IgD-negative memory B cell (primary cell): ENCODE results near the gene NCKAP5. TPM values are rescaled to one million over a fixed set of nuclear protein-coding genes. Genes with fewer than 3 reads are reported as not detected.

ENCODE experiments used
- H3K27ac Mint-ChIP-seq, 3 donors: one replicate each; pipeline ENCODE4 v1.8.0; 2020 to 2022; ENCODE audit warnings: mild to moderate bottlenecking in 3 of 3, mixed read lengths in 3 of 3, moderate library complexity in 1 of 3
- H3K27me3 Mint-ChIP-seq: one replicate; pipeline ENCODE4 v1.8.0; 2021; ENCODE audit warnings: mixed read lengths
- H3K36me3 Mint-ChIP-seq: one replicate; pipeline ENCODE4 v1.8.0; 2020; ENCODE audit warnings: mild to moderate bottlenecking, mixed read lengths
- H3K4me1 Mint-ChIP-seq, 3 donors: one replicate each; pipeline ENCODE4 v1.8.0; 2020 to 2022; ENCODE audit warnings: mixed read lengths in 3 of 3, mild to moderate bottlenecking in 1 of 3
- H3K4me3 Mint-ChIP-seq, 4 donors: one replicate each; pipeline ENCODE4 v1.8.0; 2020 to 2022; ENCODE audit warnings: mild to moderate bottlenecking in 4 of 4, mixed read lengths in 4 of 4, moderate library complexity in 3 of 4
- H3K9me3 Mint-ChIP-seq, 3 donors: one replicate each; pipeline ENCODE4 v1.8.0; 2020 to 2021; ENCODE audit warnings: mixed read lengths in 3 of 3, mild to moderate bottlenecking in 1 of 3
- polyA plus RNA-seq: library from polyadenylated mRNA; unstranded; fragments of 300-500 nt; fragmentation: Illumina TruSeq; gene quantifications from one replicate; pipeline ENCODE4 v1.2.3, GENCODE V29; 2021

Gene NCKAP5
- polyA plus RNA-seq, 1 donor from 2014 or later = not detected

DNA sequence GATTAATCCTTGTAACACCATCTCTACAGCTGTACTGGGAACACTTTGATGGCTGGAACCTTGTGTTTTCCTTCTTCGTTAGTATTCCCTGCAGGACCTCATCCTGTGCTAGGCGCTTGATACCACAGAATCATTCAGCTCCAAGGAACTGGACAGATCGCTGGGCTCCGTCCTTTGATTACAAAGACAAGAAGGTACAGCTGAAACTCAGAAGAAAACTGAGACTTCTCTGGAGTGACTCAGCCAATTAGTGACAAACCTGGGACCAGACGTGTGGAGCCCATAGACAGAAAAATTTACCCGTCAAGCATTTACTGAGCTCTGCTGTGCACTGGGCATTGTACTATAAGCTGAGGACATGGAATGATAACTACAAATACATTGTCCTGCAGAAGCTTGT, 67.3 kb downstream of the NCKAP5 start:
- Mint-ChIP-seq H3K4me3 (no peak overlapping the region), H3K27me3 (peaks cover 6% of the 10 kb centered on the region), H3K36me3 (peaks cover 1% of the 10 kb centered on the region), H3K9me3 (peaks cover 0 to 3% (median 0%) of the 10 kb centered on the region in 3 donors), H3K27ac (no peak overlapping the region), H3K4me1 (no peaks in the 10 kb centered on the region)

DNA sequence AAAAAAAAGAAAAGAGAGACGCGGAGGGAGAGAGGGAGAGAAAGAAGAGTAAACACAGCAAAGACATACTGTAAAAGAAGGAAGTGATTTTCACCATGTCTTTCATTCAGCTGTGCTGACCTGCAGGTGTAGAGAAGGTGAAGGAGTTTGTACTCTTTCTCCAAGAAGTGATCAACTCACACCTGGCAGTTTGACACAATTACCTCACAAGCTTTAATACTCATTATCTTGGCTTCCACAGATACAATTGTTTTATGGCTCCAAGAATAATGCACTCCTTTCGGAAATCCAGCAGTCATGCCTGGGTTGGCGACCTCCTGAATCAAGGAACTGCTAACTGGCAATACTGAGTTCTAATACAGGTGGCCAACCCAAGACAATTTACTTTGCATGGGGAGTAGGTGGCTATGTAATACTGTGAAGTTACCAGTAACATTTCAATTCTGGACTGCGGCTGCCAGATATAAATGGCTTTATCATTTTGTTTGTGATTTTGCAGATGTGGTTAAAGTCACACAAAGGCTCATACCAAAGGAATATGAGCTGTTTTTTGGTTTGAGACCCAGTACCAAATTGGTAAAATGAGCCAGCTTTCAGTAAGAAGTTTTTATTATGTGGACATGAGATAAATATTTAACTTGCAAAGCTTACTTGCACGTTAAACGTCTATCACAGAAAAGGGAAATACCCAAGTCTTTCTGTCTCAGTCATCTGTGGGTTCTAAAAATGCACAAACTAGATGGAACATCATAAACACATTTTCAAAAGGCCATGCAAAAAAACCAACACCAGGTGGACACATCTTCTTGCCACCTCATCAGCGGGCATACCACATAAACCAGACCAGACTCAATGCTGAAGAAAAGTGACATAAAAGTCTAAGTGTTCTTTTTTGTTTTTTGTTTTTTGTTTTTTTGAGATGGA, 69.3 kb downstream of the NCKAP5 start:
- Mint-ChIP-seq H3K9me3 (peaks cover 0 to 3% (median 0%) of the 10 kb centered on the region in 3 donors), H3K4me3 (no peak overlapping the region), H3K4me1 (no peaks in the 10 kb centered on the region), H3K27ac (no peak overlapping the region), H3K36me3 (peaks cover 1% of the 10 kb centered on the region), H3K27me3 (peaks cover 6% of the 10 kb centered on the region)

DNA sequence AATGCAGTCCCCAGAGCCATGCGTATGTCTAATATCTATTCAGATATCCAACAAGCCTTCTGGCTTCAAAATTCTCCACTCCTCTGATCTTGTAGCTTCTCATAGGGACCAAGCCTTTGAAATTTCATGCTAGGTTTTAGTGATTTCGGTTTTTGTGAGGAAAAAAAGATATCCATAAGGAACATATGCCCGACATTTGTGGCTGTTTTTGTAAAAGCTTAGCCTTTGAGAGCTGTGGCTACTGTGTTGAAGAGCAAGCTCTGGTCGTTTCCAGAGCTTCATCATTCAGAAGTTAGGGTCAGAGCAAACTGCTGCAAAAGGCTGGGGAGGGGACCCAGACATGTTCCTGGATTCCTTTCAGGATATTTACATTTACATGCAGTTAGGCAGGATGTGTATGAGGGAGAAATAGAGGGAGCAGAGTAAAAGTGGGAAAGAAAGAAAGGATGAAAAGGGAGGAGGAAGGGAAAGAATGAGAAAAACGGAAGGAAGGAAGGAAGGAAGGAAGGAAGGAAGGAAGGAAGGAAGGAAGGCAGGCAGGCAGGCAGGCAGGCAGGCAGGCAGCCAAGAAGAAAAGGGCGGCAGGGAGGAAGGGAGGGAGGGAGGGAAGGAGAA, 70.2 kb downstream of the NCKAP5 start:
- Mint-ChIP-seq H3K27me3 (peaks cover 5% of the 10 kb centered on the region), H3K27ac (no peak overlapping the region), H3K4me3 (no peak overlapping the region), H3K9me3 (peaks cover 0 to 3% (median 0%) of the 10 kb centered on the region in 3 donors), H3K4me1 (no peaks in the 10 kb centered on the region), H3K36me3 (peaks cover 1% of the 10 kb centered on the region)

DNA sequence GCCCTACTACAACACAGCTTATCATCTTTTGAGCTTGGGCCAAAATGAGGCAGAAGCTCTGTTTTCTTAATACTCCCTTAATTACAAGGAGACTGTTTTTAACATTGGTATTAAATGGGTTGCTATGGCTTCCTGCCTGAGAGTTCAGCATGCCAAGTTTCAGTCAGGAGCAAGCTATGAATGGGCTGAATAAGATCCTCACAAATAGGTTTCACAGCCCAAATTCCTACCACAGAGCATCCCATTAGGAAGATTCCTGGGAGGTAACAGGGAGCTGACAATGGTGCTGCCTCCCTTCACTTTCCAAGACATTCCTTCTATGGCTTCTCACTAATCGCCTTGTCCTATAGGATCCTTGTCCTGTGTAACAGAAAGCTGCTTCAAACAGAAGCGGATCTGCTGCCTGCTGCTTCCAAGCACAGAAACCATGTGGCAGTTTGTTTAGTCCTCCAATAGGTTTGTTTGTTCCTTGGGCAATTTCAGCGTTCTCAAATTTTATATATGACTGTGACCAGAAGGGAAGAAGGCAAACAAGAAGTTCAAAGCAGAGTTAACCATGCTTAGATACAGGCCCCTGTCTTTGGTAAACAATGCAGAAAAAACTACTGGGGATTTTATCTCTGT, 70.9 kb downstream of the NCKAP5 start:
- H3K9me3 Mint-ChIP-seq = peaks cover 0 to 3% (median 0%) of the 10 kb centered on the region in 3 donors
- H3K27me3 Mint-ChIP-seq = peaks cover 5% of the 10 kb centered on the region
- H3K27ac Mint-ChIP-seq = no peak overlapping the region
- H3K4me1 Mint-ChIP-seq = no peaks in the 10 kb centered on the region
- no peak overlapping the region for H3K4me3 Mint-ChIP-seq
- peaks cover 1% of the 10 kb centered on the region for H3K36me3 Mint-ChIP-seq

DNA sequence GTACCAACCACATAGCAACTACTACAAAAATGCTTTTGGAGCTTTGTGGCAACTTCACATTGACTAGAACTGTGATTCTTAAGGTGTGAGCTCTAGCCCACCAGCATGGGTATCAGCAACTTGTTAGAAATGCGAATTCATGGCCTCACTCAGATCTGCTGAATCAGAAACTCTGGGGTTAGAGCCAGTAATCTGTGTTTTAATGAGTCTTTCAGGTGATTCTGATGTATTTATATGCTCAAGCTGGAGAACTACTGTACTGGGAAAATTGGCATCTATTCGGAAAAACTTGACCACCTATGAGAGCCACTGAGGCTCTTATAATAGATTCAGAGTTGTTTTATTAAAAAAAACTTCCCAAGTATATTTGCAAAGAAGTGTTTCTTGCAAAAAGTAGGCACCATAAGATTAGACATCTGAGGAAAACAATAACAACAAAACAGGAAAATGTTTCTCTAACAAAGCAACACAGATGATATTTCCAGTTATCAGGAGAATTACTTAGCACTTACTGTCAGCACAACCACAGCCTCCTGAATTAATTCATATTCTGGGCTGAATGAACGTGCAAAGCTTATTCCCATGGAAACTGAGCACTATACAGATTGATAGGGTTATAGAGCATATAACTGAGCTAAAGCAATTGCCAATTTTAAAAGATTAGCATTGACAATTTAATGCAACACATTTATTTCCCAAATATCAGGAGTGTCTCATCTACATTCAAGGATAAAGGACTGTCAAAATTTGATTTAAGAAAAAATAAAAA, 71.6 kb downstream of the NCKAP5 start:
- Mint-ChIP-seq H3K9me3 (peaks cover 0 to 3% (median 0%) of the 10 kb centered on the region in 3 donors), H3K4me3 (no peak overlapping the region), H3K27ac (no peak overlapping the region), H3K36me3 (peaks cover 1% of the 10 kb centered on the region), H3K4me1 (no peaks in the 10 kb centered on the region), H3K27me3 (peaks cover 2% of the 10 kb centered on the region)

DNA sequence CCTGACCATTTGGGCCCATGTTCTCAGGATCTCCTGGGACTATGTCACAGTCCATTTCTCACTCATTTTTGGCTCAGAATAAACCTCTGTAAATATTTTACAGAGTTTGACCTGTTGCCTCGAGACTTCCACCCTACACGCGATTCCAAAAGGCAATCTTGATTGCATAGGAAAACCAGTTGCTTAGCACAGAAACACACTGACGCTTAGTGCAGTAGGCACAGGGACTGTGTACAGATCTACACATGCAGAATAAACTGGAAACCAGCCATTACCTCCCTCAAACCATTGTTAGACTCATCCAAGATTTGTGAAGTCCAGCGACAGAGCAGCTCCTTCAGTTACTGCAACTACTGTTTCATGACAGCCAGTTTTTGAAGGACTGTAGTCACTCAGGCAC, 73.0 kb downstream of the NCKAP5 start:
- Mint-ChIP-seq H3K27me3 (no peaks in the 10 kb centered on the region), H3K4me3 (no peak overlapping the region), H3K36me3 (no peaks in the 10 kb centered on the region), H3K4me1 (no peaks in the 10 kb centered on the region), H3K9me3 (peaks cover 0 to 3% (median 2%) of the 10 kb centered on the region in 3 donors), H3K27ac (no peak overlapping the region)

DNA sequence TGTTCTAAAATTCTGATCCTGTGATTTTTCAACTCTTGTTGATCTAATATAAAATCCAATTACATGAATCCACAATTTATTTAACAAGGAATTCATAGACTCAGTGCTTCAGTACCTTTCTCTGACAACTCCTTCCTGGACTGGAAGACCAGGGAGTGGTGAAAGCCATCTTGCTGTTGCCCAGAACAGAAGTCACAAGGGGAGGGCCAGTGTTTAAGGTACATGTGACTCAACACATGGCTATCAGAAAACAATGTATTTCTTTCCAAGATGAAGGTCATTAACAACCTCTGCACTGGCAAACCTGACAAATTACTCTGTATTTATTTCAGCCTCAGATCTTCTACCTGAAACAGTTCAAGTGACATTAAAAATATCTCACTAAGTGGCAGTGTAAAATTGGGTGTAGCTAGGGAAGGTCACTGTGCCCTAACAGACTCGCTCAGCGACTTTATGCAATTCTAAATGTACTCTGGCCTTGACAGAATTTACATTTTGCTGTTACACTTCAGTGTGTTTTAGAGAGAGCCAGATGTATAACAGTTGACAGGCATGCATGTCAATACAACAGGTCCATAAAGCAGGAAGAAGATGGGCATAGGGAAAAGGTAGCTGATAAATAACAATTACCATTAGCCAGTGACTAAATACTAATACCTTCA, 75.4 kb downstream of the NCKAP5 start:
- H3K27me3 Mint-ChIP-seq = no peaks in the 10 kb centered on the region

DNA sequence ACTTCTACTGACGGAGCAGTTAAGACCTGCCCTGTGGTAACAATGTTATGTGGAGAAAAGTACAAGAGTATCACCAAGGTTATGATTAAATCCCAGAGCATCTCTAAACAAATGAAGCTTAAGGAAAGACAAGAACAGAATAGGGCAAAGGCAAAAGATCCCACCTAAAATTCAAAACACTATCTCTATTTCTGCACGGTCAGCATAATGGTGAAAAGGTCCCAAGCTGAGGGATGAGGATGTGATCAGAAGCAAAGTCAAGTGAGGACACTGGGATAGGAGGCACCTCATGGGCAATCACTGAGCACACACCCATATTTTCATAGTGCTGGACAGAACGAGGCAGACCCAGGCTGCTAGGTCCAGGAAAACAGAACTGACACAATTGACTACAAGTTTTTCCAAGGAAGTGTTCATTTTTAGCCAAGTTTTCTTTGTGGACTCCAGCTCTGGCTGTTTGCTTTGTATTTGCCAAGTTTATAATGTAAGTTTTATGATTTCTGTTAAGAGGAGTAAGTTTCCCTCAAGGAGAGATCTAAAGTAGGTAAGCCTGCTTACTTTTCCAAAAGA, 77.8 kb downstream of the NCKAP5 start:
- H3K4me1 Mint-ChIP-seq = no peaks in the 10 kb centered on the region
- H3K4me3 Mint-ChIP-seq = no peak overlapping the region
- no peaks in the 10 kb centered on the region for H3K36me3 Mint-ChIP-seq

More for the DNA sequence above, 75.4 kb downstream of the NCKAP5 start:
- Mint-ChIP-seq H3K36me3 (no peaks in the 10 kb centered on the region), H3K4me3 (no peak overlapping the region), H3K27ac (no peak overlapping the region), H3K9me3 (peaks cover 0 to 2% (median 2%) of the 10 kb centered on the region in 3 donors), H3K4me1 (no peaks in the 10 kb centered on the region)

DNA sequence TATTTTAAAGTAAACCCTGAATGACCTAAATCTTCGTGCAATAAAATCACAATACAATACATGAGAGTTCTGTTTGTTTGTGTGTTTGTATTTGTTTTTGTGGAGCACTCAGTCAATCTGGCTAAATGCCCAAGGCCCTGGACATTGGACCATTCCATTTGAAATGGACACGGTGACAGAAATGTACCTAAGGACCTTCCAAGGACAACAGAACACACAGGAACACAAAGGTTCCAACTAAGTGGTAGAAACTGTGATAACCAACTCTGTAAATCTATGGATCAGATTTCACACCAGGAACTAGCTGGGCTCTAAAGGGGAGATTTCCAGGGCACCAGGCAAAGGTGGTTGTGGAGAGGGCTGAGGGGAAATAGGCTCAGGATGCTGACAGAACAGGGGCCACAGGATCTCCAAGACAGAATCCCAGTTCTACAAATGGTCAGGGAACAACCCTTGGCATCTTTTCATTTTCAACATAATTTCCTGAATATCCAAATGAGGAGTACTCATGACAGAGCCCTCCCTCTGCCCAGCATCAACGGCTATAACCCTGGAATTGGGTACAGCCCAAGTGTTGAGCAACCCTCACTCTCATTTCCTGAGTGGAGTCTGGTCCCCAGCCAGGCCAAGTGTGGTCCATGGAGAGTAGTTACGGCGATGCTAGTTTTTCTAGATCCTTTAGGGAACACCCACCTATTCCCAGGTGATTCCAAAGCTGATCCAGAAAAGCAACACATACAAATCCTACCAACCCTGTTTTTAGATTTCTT, 78.4 kb downstream of the NCKAP5 start:
- H3K4me3 Mint-ChIP-seq = no peak overlapping the region
- H3K9me3 Mint-ChIP-seq = peaks cover 0 to 2% (median 2%) of the 10 kb centered on the region in 3 donors
- H3K4me1 Mint-ChIP-seq = no peaks in the 10 kb centered on the region
- H3K27ac Mint-ChIP-seq = no peak overlapping the region
- H3K27me3 Mint-ChIP-seq = peaks cover 2% of the 10 kb centered on the region
- H3K36me3 Mint-ChIP-seq = no peaks in the 10 kb centered on the region

More for the DNA sequence above, 77.8 kb downstream of the NCKAP5 start:
- peaks cover 0 to 2% (median 2%) of the 10 kb centered on the region in 3 donors for H3K9me3 Mint-ChIP-seq
- H3K27ac Mint-ChIP-seq = no peak overlapping the region
- peaks cover 2% of the 10 kb centered on the region for H3K27me3 Mint-ChIP-seq

DNA sequence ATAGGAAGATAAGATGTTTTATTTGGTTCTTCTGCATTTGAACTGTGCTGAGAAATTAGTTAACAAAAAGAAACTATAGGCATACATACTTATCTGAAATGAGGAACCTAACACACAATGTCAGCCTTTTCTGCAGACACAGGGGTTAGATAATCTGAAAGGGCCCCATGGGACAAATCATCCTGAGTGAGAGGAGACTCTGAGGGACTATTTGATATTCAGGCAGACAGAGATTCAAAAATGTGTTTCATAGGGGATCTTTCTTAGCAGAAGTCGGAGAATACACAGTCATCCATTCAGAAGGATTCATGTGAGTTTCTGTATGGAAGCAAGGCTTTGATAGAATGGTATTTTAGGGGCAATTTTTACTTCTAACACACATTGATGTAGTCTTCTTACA, 79.1 kb downstream of the NCKAP5 start:
- Mint-ChIP-seq H3K27ac (no peak overlapping the region), H3K36me3 (no peaks in the 10 kb centered on the region), H3K9me3 (peaks cover 0 to 2% (median 2%) of the 10 kb centered on the region in 3 donors), H3K27me3 (peaks cover 2% of the 10 kb centered on the region), H3K4me3 (no peak overlapping the region), H3K4me1 (no peaks in the 10 kb centered on the region)

DNA sequence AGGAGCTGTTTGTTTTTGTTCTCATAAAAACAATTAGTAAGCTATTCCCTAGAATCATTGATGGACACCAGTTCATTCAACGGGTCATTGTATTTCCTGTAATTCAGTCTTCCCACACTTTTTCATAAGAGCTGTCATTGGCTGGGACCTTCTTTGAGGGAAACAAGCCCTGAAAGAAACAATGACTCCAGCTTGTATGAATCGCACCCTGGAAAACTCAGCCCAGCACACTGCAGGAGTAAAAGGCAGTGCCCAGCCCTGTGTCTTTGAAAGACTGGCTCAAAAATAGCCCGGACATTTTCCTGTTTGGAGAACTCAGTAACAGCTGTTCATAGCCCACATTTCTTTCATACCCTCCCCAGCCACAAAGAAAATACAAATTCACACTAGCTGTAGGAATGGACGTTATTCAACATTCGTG, 81.5 kb downstream of the NCKAP5 start:
- peaks cover 7% of the 10 kb centered on the region for H3K27me3 Mint-ChIP-seq
- no peaks in the 10 kb centered on the region for H3K36me3 Mint-ChIP-seq
- no peak overlapping the region for H3K27ac Mint-ChIP-seq
- H3K4me3 Mint-ChIP-seq = no peak overlapping the region
- H3K9me3 Mint-ChIP-seq = peaks cover 0 to 2% (median 2%) of the 10 kb centered on the region in 3 donors
- no peaks in the 10 kb centered on the region for H3K4me1 Mint-ChIP-seq

DNA sequence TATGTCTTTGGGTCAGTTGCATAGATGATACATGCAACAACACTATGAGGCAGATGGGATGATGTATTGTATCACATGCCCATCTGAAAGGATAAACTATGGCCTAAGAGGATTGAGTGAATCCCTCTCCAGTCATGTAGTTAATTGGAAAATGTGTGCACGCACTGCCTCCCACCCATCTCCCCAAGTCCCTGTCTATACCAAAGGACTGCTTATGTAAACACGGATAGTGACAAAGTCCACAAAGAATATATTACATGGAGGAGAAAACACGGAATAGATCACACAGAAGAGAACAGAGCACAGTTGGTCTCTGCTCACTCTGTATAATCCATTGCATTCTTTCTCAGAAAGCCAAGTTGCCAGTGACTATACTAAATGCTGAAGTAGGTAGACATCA, 82.4 kb downstream of the NCKAP5 start:
- H3K4me3 Mint-ChIP-seq = no peak overlapping the region
- peaks cover 7% of the 10 kb centered on the region for H3K27me3 Mint-ChIP-seq
- H3K4me1 Mint-ChIP-seq = no peaks in the 10 kb centered on the region
- H3K9me3 Mint-ChIP-seq = peaks cover 0 to 2% (median 0%) of the 10 kb centered on the region in 3 donors
- H3K27ac Mint-ChIP-seq = no peak overlapping the region
- no peaks in the 10 kb centered on the region for H3K36me3 Mint-ChIP-seq

DNA sequence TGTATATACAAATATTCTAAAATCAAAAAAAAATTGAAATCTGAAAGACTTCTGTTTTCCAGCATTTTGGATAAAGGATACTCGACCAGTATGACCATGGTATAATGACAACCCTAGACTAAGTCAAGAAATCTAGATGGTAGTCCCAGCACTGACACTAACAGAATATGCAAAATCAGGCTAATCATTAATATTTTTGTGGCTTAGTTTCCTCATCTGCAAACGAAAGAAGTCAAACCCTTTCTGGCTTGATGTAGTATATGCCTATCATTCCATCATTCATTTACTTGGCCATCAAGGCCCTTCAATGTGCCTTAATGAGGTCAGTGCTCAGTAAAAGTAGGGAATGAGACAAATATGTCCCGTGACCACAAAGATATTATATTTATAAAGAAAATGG, 83.5 kb downstream of the NCKAP5 start:
- no peak overlapping the region for H3K4me3 Mint-ChIP-seq
- no peaks in the 10 kb centered on the region for H3K4me1 Mint-ChIP-seq
- H3K27ac Mint-ChIP-seq = no peak overlapping the region
- peaks cover 7% of the 10 kb centered on the region for H3K27me3 Mint-ChIP-seq
- no peaks in the 10 kb centered on the region for H3K36me3 Mint-ChIP-seq
- peaks cover 0 to 2% (median 0%) of the 10 kb centered on the region in 3 donors for H3K9me3 Mint-ChIP-seq
